Colonic mucosa (tissue), 4 donors: ENCODE data around the gene BCO1. TPM values are rescaled to one million over a fixed set of nuclear protein-coding genes. Genes with fewer than 3 reads are reported as not detected.
A peak's percentile ranks its signal among the peaks of the same experiment; 100 is the strongest.

Experiments
- DNase-seq: peaks from one replicate; pipeline ENCODE4 v3.0.0-alpha.2; 2020
- H3K27ac ChIP-seq: fragments of 200-600 bp; one replicate; pipeline ENCODE4 v1.8.0; 2021
- H3K27me3 ChIP-seq: fragments of 200-600 bp; one replicate; pipeline ENCODE4 v1.8.0; 2021
- H3K36me3 ChIP-seq: fragments of 200-600 bp; one replicate; pipeline ENCODE4 v1.8.0; 2021
- H3K4me1 ChIP-seq: fragments of 200-600 bp; one replicate; pipeline ENCODE4 v1.8.0; 2021; ENCODE audit warnings: mild to moderate bottlenecking
- H3K4me3 ChIP-seq: fragments of 200-600 bp; one replicate; pipeline ENCODE4 v1.8.0; 2021
- H3K9ac ChIP-seq, 2 donors: one replicate each; pipeline ENCODE4 v1.7.0; 2013; ENCODE audit warnings: control low read depth in 2 of 2, low read depth in 2 of 2, low read length in 2 of 2
- H3K9me3 ChIP-seq: fragments of 200-600 bp; one replicate; pipeline ENCODE4 v1.8.0; 2021
- intact Hi-C: fragments of 100-400 bp; cut with DNase I; formaldehyde crosslinking; loops from one replicate; pipeline ENCODE4 v1.14.1; 2022
- total RNA-seq, 2 donors: library from RNA; stranded (reverse); fragmentation: NEBNext Ultra II Directional in 1 of 2; extraction: Animal tissue kit (Norgen Biotek cat#: 25700) in 1 of 2; gene quantifications; one replicate each; pipeline ENCODE4 v1.2.1, GENCODE V29; 2021
- TF ChIP-seq, protein P1 (sequence below): fragments of 200-600 bp; IDR thresholded peaks from one replicate; pipeline ENCODE4 v1.8.0; 2022; ENCODE audit warnings: antibody characterized with exemption, mild to moderate bottlenecking
- donor health status: healthy.
- donor health status: DM: no; HTN: no; CAD: no.
- donor health status: DM: no; HTN: no; CAD: no.

Gene BCO1
- total RNA-seq, 2 donors from 2014 or later, result 2.1 to 6.1 TPM

DNA sequence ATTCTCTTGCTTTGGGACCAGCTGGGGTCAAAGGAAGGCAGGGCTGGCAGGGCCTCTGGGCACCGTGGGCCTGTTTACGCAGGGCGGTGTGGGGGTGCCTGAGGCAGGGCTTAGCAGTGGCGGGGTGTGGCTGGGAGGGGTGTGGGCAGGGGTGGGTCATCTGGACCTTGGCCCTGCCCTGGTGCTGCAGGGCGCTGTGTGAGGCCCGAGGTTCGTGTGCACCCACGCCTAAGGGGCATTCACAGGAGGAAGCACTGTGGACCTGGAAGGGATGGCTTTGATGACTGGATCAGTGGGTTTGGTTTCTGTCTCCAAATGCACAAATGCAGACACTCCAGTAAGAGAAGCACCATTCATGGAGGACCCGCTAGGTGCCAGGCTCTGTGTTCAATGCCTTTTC, 37.3 kb downstream of the BCO1 start:
- H3K4me3 ChIP-seq, result no peak overlapping the region
- no peaks in the 10 kb centered on the region for H3K36me3 ChIP-seq
- no peaks in the 10 kb centered on the region for H3K27me3 ChIP-seq
- H3K27ac ChIP-seq, result peak overlapping the region; percentile 84
- H3K4me1 ChIP-seq, result peaks cover 3% of the 10 kb centered on the region
- no peaks in the 10 kb centered on the region for H3K9me3 ChIP-seq
- peak; percentile 91 for DNase-seq
- TF ChIP-seq, protein P1, sequence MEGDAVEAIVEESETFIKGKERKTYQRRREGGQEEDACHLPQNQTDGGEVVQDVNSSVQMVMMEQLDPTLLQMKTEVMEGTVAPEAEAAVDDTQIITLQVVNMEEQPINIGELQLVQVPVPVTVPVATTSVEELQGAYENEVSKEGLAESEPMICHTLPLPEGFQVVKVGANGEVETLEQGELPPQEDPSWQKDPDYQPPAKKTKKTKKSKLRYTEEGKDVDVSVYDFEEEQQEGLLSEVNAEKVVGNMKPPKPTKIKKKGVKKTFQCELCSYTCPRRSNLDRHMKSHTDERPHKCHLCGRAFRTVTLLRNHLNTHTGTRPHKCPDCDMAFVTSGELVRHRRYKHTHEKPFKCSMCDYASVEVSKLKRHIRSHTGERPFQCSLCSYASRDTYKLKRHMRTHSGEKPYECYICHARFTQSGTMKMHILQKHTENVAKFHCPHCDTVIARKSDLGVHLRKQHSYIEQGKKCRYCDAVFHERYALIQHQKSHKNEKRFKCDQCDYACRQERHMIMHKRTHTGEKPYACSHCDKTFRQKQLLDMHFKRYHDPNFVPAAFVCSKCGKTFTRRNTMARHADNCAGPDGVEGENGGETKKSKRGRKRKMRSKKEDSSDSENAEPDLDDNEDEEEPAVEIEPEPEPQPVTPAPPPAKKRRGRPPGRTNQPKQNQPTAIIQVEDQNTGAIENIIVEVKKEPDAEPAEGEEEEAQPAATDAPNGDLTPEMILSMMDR, result no peak
- intact Hi-C loops, result no loop called here
- peak overlapping the region; percentile 48 to 73 for H3K9ac ChIP-seq

DNA sequence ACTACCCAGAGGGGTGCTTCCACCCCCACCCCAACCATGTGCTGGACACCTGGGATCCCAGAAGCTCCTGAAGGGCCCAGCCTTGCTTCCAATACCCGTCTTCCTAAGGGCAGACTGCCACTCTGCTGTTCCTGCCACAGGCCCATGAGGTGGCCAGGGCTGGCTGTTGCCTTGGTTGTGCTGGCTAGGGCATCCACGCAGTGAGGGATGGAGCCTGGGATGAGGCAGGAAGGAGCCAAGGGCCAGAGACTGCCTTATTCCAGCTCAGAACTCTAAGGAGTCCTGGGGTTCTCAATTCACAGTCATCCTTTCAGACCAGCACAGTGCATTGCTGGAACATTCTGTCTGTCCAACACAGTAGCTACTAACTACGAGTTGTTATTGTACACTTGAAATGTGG, 37.8 kb downstream of the BCO1 start:
- no peaks in the 10 kb centered on the region for H3K27me3 ChIP-seq
- peak overlapping the region; percentile 84 for H3K27ac ChIP-seq
- peaks cover 3% of the 10 kb centered on the region for H3K4me1 ChIP-seq
- no peak for DNase-seq
- intact Hi-C loops, result no loop called here
- H3K36me3 ChIP-seq, result no peaks in the 10 kb centered on the region
- TF ChIP-seq, protein P1, result no peak
- no peak overlapping the region for H3K4me3 ChIP-seq
- peak overlapping the region; percentile 48 to 73 for H3K9ac ChIP-seq
- no peaks in the 10 kb centered on the region for H3K9me3 ChIP-seq

DNA sequence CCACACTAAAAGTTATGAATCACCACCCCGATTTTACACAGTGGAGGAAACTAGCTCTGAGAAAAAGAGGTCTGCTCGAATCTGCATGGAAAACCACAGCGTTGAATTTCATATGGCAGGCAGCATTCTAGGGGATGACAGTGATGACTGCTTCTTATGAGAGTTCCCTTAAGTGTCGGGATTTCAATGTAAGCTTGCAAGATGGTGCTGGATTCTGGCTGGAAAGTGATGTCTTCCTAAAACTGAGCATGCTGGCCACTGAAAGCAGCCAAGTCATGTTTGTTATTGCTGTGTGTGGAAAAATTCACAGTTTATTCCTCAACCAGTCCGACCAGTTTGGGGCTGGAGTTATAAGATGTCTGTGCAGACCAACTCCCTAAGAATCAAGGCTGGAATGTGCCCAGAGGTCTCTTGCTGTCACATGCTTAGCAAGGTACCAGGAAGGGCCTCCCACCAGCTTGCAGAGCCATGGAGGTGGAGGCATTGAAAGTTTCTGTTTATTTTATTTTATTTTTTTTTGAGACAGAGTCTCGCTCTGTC, 39.1 kb downstream of the BCO1 start:
- Histone ChIP-seq H3K27ac (peak overlapping the region; percentile 59), H3K4me1 (peaks cover 3% of the 10 kb centered on the region), H3K4me3 (no peak overlapping the region), H3K27me3 (no peaks in the 10 kb centered on the region), H3K36me3 (no peaks in the 10 kb centered on the region), H3K9ac (peak overlapping the region; percentile 7 to 51), H3K9me3 (no peaks in the 10 kb centered on the region)
- TF ChIP-seq, protein P1, result no peak
- intact Hi-C loops, result no loop called here
- peak; percentile 76 for DNase-seq

DNA sequence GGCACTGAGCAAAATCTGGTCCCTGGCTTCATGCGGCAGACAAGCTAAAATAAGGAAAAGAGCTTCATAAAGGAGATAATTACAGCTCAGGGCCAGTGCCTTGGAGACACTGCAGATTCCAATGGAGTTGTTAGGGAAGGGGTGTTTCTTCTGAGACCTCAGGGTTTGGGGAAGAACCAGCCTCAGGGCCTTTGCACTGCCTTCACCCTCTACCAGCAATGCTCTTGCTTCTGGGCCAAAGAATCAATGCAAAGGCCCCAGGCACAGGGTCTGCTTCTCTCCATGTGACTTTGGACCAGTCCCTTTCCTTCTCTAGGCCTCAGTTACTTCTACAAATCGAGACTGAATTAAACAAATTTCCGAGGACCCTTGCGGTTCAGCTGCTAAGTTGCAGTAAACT, 40.0 kb downstream of the BCO1 start:
- DNase-seq, result no peak
- Histone ChIP-seq H3K27me3 (no peaks in the 10 kb centered on the region), H3K9ac (no peak overlapping the region), H3K27ac (peak overlapping the region; percentile 59), H3K4me1 (peaks cover 3% of the 10 kb centered on the region), H3K9me3 (no peaks in the 10 kb centered on the region), H3K4me3 (no peak overlapping the region), H3K36me3 (no peaks in the 10 kb centered on the region)
- intact Hi-C loops, result no loop called here
- TF ChIP-seq, protein P1, result no peak

DNA sequence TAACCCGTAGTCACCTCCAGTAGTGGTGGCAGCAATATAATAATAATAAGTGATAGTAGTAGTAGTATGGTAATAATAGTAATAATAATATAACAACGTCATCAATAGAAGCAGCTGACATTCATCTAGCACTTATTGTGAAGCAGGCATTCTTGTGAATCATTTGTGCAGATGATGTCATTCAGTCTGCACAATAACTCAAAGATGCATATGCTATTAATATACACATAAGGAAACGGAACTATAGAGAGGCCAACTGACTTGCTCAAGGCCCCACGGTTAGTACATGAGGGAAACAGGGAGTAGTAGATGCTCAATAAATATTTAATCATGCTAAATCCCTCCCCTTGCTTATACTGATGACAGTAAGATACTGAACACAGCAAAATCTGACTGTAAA, 40.9 kb downstream of the BCO1 start:
- intact Hi-C loops, result no loop called here

More for the DNA sequence above, 40.9 kb downstream of the BCO1 start:
- no peak for DNase-seq
- TF ChIP-seq, protein P1, result no peak
- Histone ChIP-seq H3K4me1 (peaks cover 3% of the 10 kb centered on the region), H3K27me3 (no peaks in the 10 kb centered on the region), H3K4me3 (no peak overlapping the region), H3K36me3 (no peaks in the 10 kb centered on the region), H3K9me3 (no peaks in the 10 kb centered on the region), H3K9ac (no peak overlapping the region), H3K27ac (no peak overlapping the region)
